Naive B cell (primary cell): ENCODE measurements around the gene MXI1. TPM values are rescaled to one million over a fixed set of nuclear protein-coding genes. Genes with fewer than 3 reads are reported as not detected.
"Not testable (repeated sequence)": the region's sequence is repeated elsewhere in the genome, so short reads cannot be mapped to it uniquely, and the experiment has no call there.

Source experiments
- ATAC-seq, 2 donors: fragments of 150-1000 bp; cut with Tn5 transposase; 2 replicates each; pipeline ENCODE4 v1.10.0; 2021; ENCODE audit warnings: low read depth in 2 of 2, mild to moderate bottlenecking in 2 of 2, moderate library complexity in 2 of 2
- DNase-seq: peaks from one replicate; pipeline ENCODE4 v3.0.0; 2022
- H3K27ac Mint-ChIP-seq, 6 donors: one replicate each; pipeline ENCODE4 v1.8.0; 2020 to 2022; ENCODE audit warnings: mild to moderate bottlenecking in 6 of 6, mixed read lengths in 6 of 6, moderate library complexity in 5 of 6, inconsistent platforms in 2 of 6
- H3K27me3 Mint-ChIP-seq, 3 donors: one replicate each; pipeline ENCODE4 v1.8.0; 2021 to 2022; ENCODE audit warnings: mixed read lengths in 3 of 3, mild to moderate bottlenecking in 1 of 3
- H3K36me3 Mint-ChIP-seq, 2 donors: one replicate each; pipeline ENCODE4 v1.8.0; 2020 to 2022; ENCODE audit warnings: mixed read lengths in 2 of 2, inconsistent platforms in 1 of 2, mild to moderate bottlenecking in 1 of 2
- H3K4me1 Mint-ChIP-seq, 3 donors: one replicate each; pipeline ENCODE4 v1.8.0; 2020 to 2022; ENCODE audit warnings: mixed read lengths in 3 of 3, inconsistent platforms in 1 of 3, mild to moderate bottlenecking in 1 of 3, moderate library complexity in 1 of 3
- H3K4me3 Mint-ChIP-seq, 8 donors: one replicate each; pipeline ENCODE4 v1.8.0; 2020 to 2022; ENCODE audit warnings: mild to moderate bottlenecking in 8 of 8, mixed read lengths in 8 of 8, moderate library complexity in 8 of 8, inconsistent platforms in 2 of 8
- H3K9me3 Mint-ChIP-seq, 7 donors: one replicate each; pipeline ENCODE4 v1.8.0; 2020 to 2022; ENCODE audit warnings: mixed read lengths in 7 of 7, mild to moderate bottlenecking in 5 of 7, inconsistent platforms in 2 of 7, moderate library complexity in 1 of 7
- polyA plus RNA-seq, 6 donors: library from polyadenylated mRNA; unstranded; fragments of 300-500 nt; fragmentation: Illumina TruSeq; gene quantifications; one replicate each; pipeline ENCODE4 v1.2.3, GENCODE V29; 2021; ENCODE audit warnings: low read depth in 6 of 6

The MXI1 gene
- polyA plus RNA-seq, 6 donors from 2014 or later: 30.6 to 56.1 (median 44.9) TPM

- peak overlapping the region in 1 of 8 donors; percentile 35 for H3K4me3 Mint-ChIP-seq
- peak overlapping the region in 1 of 6 donors; percentile 33 for H3K27ac Mint-ChIP-seq
- H3K9me3 Mint-ChIP-seq: peaks cover 4 to 11% (median 7%) of the 10 kb centered on the region in 7 donors
- peaks cover 0 to 17% of the 10 kb centered on the region in 2 donors for H3K36me3 Mint-ChIP-seq
- H3K27me3 Mint-ChIP-seq: peaks cover 18 to 75% (median 64%) of the 10 kb centered on the region in 3 donors
- no peaks in the 10 kb centered on the region for H3K4me1 Mint-ChIP-seq
- DNase-seq (no peak), ATAC-seq (no peak)
These were observed 14.9 kb upstream of the MXI1 start for GRCh38 chr10:110192552-110192951.

GRCh38 chr10:110200503-110200902, 6.9 kb upstream of the MXI1 start:
- no peak overlapping the region for H3K4me3 Mint-ChIP-seq
- H3K9me3 Mint-ChIP-seq: no peaks in the 10 kb centered on the region
- no peak overlapping the region for H3K27ac Mint-ChIP-seq
- no peaks in the 10 kb centered on the region for H3K36me3 Mint-ChIP-seq
- ATAC-seq (no peak), DNase-seq (no peak)
- no peaks in the 10 kb centered on the region for H3K4me1 Mint-ChIP-seq
- H3K27me3 Mint-ChIP-seq: peaks cover 29 to 63% (median 34%) of the 10 kb centered on the region in 3 donors

GRCh38 chr10:110201046-110201445, 6.4 kb upstream of the MXI1 start:
- H3K27me3 Mint-ChIP-seq: peaks cover 29 to 58% (median 34%) of the 10 kb centered on the region in 3 donors
- not testable (repeated sequence) for ATAC-seq, H3K27ac Mint-ChIP-seq, H3K4me3 Mint-ChIP-seq, H3K9me3 Mint-ChIP-seq, H3K36me3 Mint-ChIP-seq, DNase-seq, H3K4me1 Mint-ChIP-seq

- ATAC-seq (no peak), DNase-seq (no peak)
- Mint-ChIP-seq H3K27me3 (peaks cover 23 to 47% (median 24%) of the 10 kb centered on the region in 3 donors), H3K36me3 (no peaks in the 10 kb centered on the region), H3K4me3 (no peak overlapping the region), H3K27ac (no peak overlapping the region), H3K9me3 (no peaks in the 10 kb centered on the region), H3K4me1 (peaks cover 16 to 25% (median 21%) of the 10 kb centered on the region in 3 donors)
These were observed 3.6 kb upstream of the MXI1 start for GRCh38 chr10:110203500-110204455.

GRCh38 chr10:110205051-110205675, 2.2 kb upstream of the MXI1 start:
- H3K27ac Mint-ChIP-seq: peak overlapping the region in 1 of 6 donors; percentile 7
- ATAC-seq (no peak), DNase-seq (no peak)
- H3K4me3 Mint-ChIP-seq: peak overlapping the region in 3 of 8 donors; percentile 22 to 92 (median 39)
- no peaks in the 10 kb centered on the region for H3K9me3 Mint-ChIP-seq
- peaks cover 13 to 39% (median 15%) of the 10 kb centered on the region in 3 donors for H3K27me3 Mint-ChIP-seq
- no peaks in the 10 kb centered on the region for H3K36me3 Mint-ChIP-seq
- peaks cover 19 to 35% (median 30%) of the 10 kb centered on the region in 3 donors for H3K4me1 Mint-ChIP-seq

- H3K4me1 Mint-ChIP-seq: peaks cover 39 to 63% (median 56%) of the 10 kb centered on the region in 3 donors
- H3K27ac Mint-ChIP-seq: peak overlapping the region; percentile 61 to 98 (median 89)
- DNase-seq (peak; percentile 48), ATAC-seq (peak; percentile 7 to 8)
- peaks cover 0 to 2% (median 0%) of the 10 kb centered on the region in 7 donors for H3K9me3 Mint-ChIP-seq
- peaks cover 7 to 21% (median 9%) of the 10 kb centered on the region in 3 donors for H3K27me3 Mint-ChIP-seq
- peak overlapping the region; percentile 89 to 100 (median 98) for H3K4me3 Mint-ChIP-seq
- no peaks in the 10 kb centered on the region for H3K36me3 Mint-ChIP-seq
These were observed 604 bp downstream of the MXI1 start for GRCh38 chr10:110207805-110208613.

- H3K4me1 Mint-ChIP-seq: peaks cover 46 to 68% (median 58%) of the 10 kb centered on the region in 3 donors
- no peaks in the 10 kb centered on the region for H3K36me3 Mint-ChIP-seq
- H3K27me3 Mint-ChIP-seq: peaks cover 1 to 18% (median 9%) of the 10 kb centered on the region in 3 donors
- DNase-seq (peak; percentile 35), ATAC-seq (peak; percentile 12 to 14)
- peak overlapping the region; percentile 89 to 100 (median 98) for H3K4me3 Mint-ChIP-seq
- peak overlapping the region; percentile 63 to 98 (median 90) for H3K27ac Mint-ChIP-seq
- H3K9me3 Mint-ChIP-seq: peaks cover 0 to 2% (median 0%) of the 10 kb centered on the region in 7 donors
These were observed 1.4 kb downstream of the MXI1 start for GRCh38 chr10:110208614-110209453.

- Mint-ChIP-seq H3K9me3 (peaks cover 0 to 2% (median 0%) of the 10 kb centered on the region in 7 donors), H3K4me1 (peaks cover 53 to 68% (median 58%) of the 10 kb centered on the region in 3 donors), H3K4me3 (peak overlapping the region; percentile 89 to 100 (median 98)), H3K27ac (peak overlapping the region; percentile 63 to 98 (median 90)), H3K27me3 (peaks cover 0 to 12% (median 4%) of the 10 kb centered on the region in 3 donors), H3K36me3 (no peaks in the 10 kb centered on the region)
- peak; percentile 13 to 24 for ATAC-seq
- DNase-seq: peak; percentile 61
These were observed 2.1 kb downstream of the MXI1 start for GRCh38 chr10:110209454-110209925.

- Mint-ChIP-seq H3K4me3 (peak overlapping the region; percentile 89 to 100 (median 98)), H3K36me3 (no peaks in the 10 kb centered on the region), H3K9me3 (peaks cover 0 to 2% (median 0%) of the 10 kb centered on the region in 7 donors), H3K27me3 (peaks cover 0 to 12% (median under 1%) of the 10 kb centered on the region in 3 donors), H3K4me1 (peaks cover 57 to 68% (median 58%) of the 10 kb centered on the region in 3 donors), H3K27ac (peak overlapping the region; percentile 97 to 99 (median 98))
- peak; percentile 56 for DNase-seq
- ATAC-seq: peak; percentile 13 to 27
These were observed 2.7 kb downstream of the MXI1 start for GRCh38 chr10:110209926-110210673.

GRCh38 chr10:110210674-110211464, 3.5 kb downstream of the MXI1 start:
- H3K4me1 Mint-ChIP-seq: peaks cover 58 to 68% (median 59%) of the 10 kb centered on the region in 3 donors
- peak overlapping the region; percentile 89 to 99 (median 95) for H3K4me3 Mint-ChIP-seq
- DNase-seq (peak; percentile 88), ATAC-seq (peak; percentile 54 to 68)
- H3K27me3 Mint-ChIP-seq: peaks cover 0 to 19% (median 0%) of the 10 kb centered on the region in 3 donors
- H3K36me3 Mint-ChIP-seq: no peaks in the 10 kb centered on the region
- H3K9me3 Mint-ChIP-seq: peaks cover 0 to 2% (median 0%) of the 10 kb centered on the region in 7 donors
- H3K27ac Mint-ChIP-seq: peak overlapping the region; percentile 97 to 99 (median 98)

GRCh38 chr10:110211465-110211843, 4.0 kb downstream of the MXI1 start:
- Mint-ChIP-seq H3K4me1 (peaks cover 54 to 62% (median 57%) of the 10 kb centered on the region in 3 donors), H3K9me3 (peaks cover 0 to 2% (median 0%) of the 10 kb centered on the region in 7 donors), H3K36me3 (no peaks in the 10 kb centered on the region), H3K27ac (peak overlapping the region; percentile 97 to 99 (median 98)), H3K27me3 (peaks cover 0 to 15% (median 0%) of the 10 kb centered on the region in 3 donors), H3K4me3 (peak overlapping the region; percentile 89 to 99 (median 95))
- DNase-seq: no peak
- no peak for ATAC-seq
